Epithelial cell of proximal tubule (primary cell): ENCODE measurements around the gene SIRPD. TPM values are rescaled to one million over a fixed set of nuclear protein-coding genes. Genes with fewer than 3 reads are reported as not detected.

Source experiments
- DNase-seq: peaks from one replicate; pipeline ENCODE4 v3.0.0-alpha.2; 2011; ENCODE audit warnings: low read depth
- H3K4me3 ChIP-seq: 2 replicates; pipeline ENCODE4 v1.5.1; 2011; ENCODE audit warnings: low read depth, mild to moderate bottlenecking, low read length
- CTCF ChIP-seq: conservative IDR thresholded peaks from 2 replicates; pipeline ENCODE4 v1.5.1; 2012; ENCODE audit warnings: low read depth, mild to moderate bottlenecking, low read length
- total RNA-seq: library from RNA; depleted of rRNA; stranded (reverse); fragments of >200 nt; gene quantifications from 2 replicates; pipeline ENCODE4 v1.2.3, GENCODE V29; 2015

Gene SIRPD
- total RNA-seq, 1 donor from 2014 or later: not detected

- no peak for DNase-seq
- H3K4me3 ChIP-seq: no peak overlapping the region
- no peak for TF ChIP-seq CTCF
Observed at GRCh38 chr20:1527923-1528322, 29.6 kb downstream of the SIRPD start.

- no peak for DNase-seq
- no peak overlapping the region for H3K4me3 ChIP-seq
- no peak for TF ChIP-seq CTCF
Observed at GRCh38 chr20:1526896-1527295, 30.6 kb downstream of the SIRPD start.

- no peak for DNase-seq
- no peak overlapping the region for H3K4me3 ChIP-seq
- TF ChIP-seq CTCF: no peak
Observed at GRCh38 chr20:1526310-1526709, 31.2 kb downstream of the SIRPD start.

- TF ChIP-seq CTCF: no peak
- DNase-seq: no peak
- no peak overlapping the region for H3K4me3 ChIP-seq
Observed at GRCh38 chr20:1524004-1524403, 33.5 kb downstream of the SIRPD start.

GRCh38 chr20:1517010-1517409, 40.5 kb downstream of the SIRPD start:
- H3K4me3 ChIP-seq: no peak overlapping the region
- DNase-seq: no peak
- TF ChIP-seq CTCF: no peak

GRCh38 chr20:1513801-1514200, 43.7 kb downstream of the SIRPD start:
- DNase-seq: no peak
- TF ChIP-seq CTCF: no peak
- no peak overlapping the region for H3K4me3 ChIP-seq

- no peak overlapping the region for H3K4me3 ChIP-seq
- DNase-seq: no peak
- TF ChIP-seq CTCF: peak; percentile 76
Observed at GRCh38 chr20:1509237-1509636, 48.3 kb downstream of the SIRPD start.
